IPS-18c (cell line): ENCODE data around the gene GNG3.

ENCODE experiments used
- H3K4me3 ChIP-seq: 2 replicates; pipeline ENCODE4 v1.7.0; 2013; ENCODE audit warnings: low read depth, mild to moderate bottlenecking, low read length, moderate library complexity; ENCODE audit not compliant: insufficient read depth
- H3K9me3 ChIP-seq: one replicate; pipeline ENCODE4 v1.6.1; 2013; ENCODE audit warnings: mild to moderate bottlenecking, low read length, moderate library complexity; ENCODE audit not compliant: control insufficient read depth, insufficient read depth

GNG3 gene

GRCh38 chr11:62709247-62710000 lies 1.9 kb downstream of the GNG3 start:
- no peaks in the 10 kb centered on the region for H3K9me3 ChIP-seq
- H3K4me3 ChIP-seq = peak overlapping the region; percentile 81

DNA sequence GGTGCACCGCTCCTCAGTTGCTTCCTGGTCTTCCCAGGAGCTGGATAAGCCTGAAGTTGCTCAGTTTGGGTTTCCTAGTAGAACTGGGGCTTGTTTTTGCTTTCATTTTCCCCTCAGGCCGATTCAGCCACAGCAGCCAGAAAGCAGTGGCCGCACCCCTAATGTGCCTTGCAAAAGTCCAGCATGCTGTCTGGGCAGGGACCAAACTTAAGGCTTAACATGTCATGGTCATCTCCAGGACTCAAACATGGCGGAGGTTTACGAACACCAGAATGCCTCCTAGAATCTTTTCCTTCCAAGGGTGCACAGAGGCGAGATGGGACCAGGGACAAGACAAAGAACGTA lies 2.5 kb downstream of the GNG3 start:
- Histone ChIP-seq H3K9me3 (no peaks in the 10 kb centered on the region), H3K4me3 (peak overlapping the region; percentile 81)

DNA sequence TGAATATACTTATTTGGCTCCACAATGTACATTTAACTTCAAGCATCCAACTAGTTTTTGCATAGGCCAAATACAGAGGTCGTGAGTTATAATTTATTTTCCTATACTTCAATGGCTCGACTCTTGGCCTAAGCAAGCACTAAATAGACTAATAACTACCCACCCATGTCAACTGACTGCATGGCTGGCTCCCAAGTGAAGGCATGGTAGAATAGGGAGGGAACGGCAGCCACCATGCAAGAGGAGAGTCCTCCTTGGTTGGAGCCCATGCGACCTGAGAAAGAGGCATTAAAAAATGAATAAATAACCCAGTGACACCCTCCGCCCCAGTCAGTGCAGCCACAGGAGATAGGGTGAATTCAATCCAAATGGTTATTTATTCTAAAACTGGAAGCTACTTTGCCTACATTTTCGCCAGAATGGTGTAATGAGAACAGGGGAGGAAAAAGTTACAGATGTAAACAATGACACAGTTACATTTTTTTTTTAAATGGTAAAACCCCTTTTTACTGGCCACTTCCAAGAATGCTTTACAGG lies 4.9 kb downstream of the GNG3 start:
- no peak overlapping the region for H3K4me3 ChIP-seq
- H3K9me3 ChIP-seq = no peaks in the 10 kb centered on the region

DNA sequence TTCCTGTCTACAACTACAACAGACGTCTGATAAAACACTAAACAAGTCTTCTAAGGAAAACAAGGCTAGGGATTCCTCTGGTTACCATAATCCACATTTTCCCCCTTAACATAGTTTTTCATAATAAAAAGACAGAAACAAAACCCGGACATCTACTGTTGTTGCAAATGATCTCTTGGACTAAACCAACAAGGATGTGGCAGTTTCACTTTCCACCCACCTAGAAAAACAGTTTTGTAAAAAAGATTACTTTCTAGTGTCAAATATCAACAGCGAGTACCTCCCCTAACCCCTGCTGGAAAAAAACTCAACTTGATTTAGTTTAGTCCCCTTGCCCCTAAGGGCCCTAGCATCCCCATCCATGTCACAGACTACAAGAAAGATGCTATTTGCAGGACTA lies 5.4 kb downstream of the GNG3 start:
- no peaks in the 10 kb centered on the region for H3K9me3 ChIP-seq
- no peak overlapping the region for H3K4me3 ChIP-seq

GRCh38 chr11:62713343-62713742 lies 5.9 kb downstream of the GNG3 start:
- no peaks in the 10 kb centered on the region for H3K9me3 ChIP-seq
- H3K4me3 ChIP-seq = no peak overlapping the region

- no peak overlapping the region for H3K4me3 ChIP-seq
- H3K9me3 ChIP-seq = no peaks in the 10 kb centered on the region
These were observed 8.0 kb downstream of the GNG3 start for GRCh38 chr11:62715150-62716130.

DNA sequence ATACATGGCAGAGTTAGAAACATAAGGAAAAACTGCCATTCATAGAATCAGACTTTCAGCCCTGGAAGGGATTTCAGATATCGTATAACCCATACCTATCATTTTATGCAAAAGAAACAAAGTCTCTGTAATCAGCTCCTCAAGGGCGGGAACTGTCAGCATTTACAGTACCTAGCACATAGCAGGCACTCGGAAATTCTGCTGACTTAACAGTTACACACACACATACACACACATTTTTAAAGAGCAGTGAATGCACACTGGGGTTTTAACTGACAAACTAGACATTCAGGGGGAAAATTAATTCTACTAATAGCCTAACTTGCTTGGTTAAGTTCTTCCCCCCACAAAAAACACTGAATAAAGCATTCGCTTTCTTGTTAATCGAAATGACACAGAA lies 8.7 kb downstream of the GNG3 start:
- Histone ChIP-seq H3K9me3 (no peaks in the 10 kb centered on the region), H3K4me3 (no peak overlapping the region)

GRCh38 chr11:62716816-62717215 lies 9.3 kb downstream of the GNG3 start:
- Histone ChIP-seq H3K4me3 (no peak overlapping the region), H3K9me3 (no peaks in the 10 kb centered on the region)

- no peaks in the 10 kb centered on the region for H3K9me3 ChIP-seq
- no peak overlapping the region for H3K4me3 ChIP-seq
These were observed 12.0 kb downstream of the GNG3 start for GRCh38 chr11:62719302-62719978.

- H3K9me3 ChIP-seq = peaks cover 2% of the 10 kb centered on the region
These were observed 14.5 kb downstream of the GNG3 start for GRCh38 chr11:62721994-62722393.

GRCh38 chr11:62724171-62724570 lies 16.7 kb downstream of the GNG3 start:
- no peak overlapping the region for H3K4me3 ChIP-seq
- peaks cover 2% of the 10 kb centered on the region for H3K9me3 ChIP-seq

More at GRCh38 chr11:62721994-62722393, 14.5 kb downstream of the GNG3 start:
- no peak overlapping the region for H3K4me3 ChIP-seq

GRCh38 chr11:62725646-62726045 lies 18.2 kb downstream of the GNG3 start:
- Histone ChIP-seq H3K9me3 (peaks cover 2% of the 10 kb centered on the region), H3K4me3 (peak overlapping the region; percentile 98)

DNA sequence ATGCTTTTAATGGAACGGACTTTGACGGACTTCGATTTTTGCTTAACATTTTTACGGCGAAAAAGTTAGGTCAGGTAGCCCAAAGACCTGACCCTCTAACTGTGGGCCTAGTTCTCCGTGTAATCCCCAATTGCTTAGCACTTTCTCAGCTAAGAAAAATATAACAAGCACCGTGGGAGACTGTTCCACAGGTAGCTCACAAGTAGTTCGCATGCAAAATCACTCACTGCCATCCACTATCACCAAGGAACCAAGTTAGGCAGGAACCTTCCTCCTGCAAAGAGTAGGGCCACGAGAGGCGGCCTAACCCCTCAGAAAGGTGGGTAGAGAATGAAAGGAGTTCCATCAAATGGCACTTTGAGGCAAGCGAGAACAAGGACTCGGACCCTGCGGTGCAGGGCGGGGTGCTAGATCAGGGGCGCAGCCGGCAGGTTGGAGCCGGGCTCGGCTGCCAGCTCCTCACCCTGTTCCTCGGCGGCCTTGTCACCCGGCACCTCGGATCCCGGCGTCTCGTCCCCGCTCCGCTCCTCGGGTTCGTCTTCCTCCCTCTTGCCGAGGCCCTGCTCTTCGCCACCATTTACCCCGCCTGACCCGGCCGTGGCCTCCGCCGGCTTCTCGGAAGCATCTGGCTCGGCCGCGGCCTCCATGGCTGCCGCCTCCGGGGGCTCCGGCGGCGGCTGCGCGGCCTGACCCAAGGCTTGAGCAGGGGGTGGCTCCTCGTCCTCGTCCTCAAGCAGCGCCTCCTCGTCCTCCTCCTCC lies 18.9 kb downstream of the GNG3 start:
- Histone ChIP-seq H3K9me3 (peaks cover 2% of the 10 kb centered on the region), H3K4me3 (peak overlapping the region; percentile 98)

DNA sequence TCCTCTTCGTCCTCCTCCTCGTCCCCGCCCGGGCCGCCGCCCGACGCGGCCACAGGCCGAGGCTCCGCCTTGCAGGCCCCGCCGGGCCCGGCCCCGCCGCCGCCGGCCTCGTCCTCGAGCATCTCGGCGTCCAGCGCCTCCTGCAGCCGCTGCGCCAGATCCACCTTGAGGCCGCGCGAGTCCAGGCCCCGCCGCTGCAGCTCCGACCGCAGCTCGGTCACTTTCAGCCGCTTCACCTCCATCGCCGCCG lies 19.4 kb downstream of the GNG3 start:
- Histone ChIP-seq H3K9me3 (peaks cover 2% of the 10 kb centered on the region), H3K4me3 (peak overlapping the region; percentile 98)

GRCh38 chr11:62727165-62727871 lies 19.8 kb downstream of the GNG3 start, which contains the start of gene HNRNPUL2:
Gene HNRNPUL2 (minus strand): TSS chr11:62727457. CDS start chr11:62727156, 301 bp downstream.
- Histone ChIP-seq H3K9me3 (peaks cover 2% of the 10 kb centered on the region), H3K4me3 (peak within 1 kb of the TSS; percentile 98)

- H3K4me3 ChIP-seq = peak overlapping the region; percentile 98
- H3K9me3 ChIP-seq = peaks cover 2% of the 10 kb centered on the region
These were observed 20.3 kb downstream of the GNG3 start for GRCh38 chr11:62727872-62728170.
